Hematopoietic multipotent progenitor cell treated with erythropoietin and hydrocortisone succinate and interleukin-3 and kit ligand, for 15 days (in vitro differentiated cells): Measurements from ENCODE around the gene FAM171A2.
"Not testable (repeated sequence)": the region's sequence is repeated elsewhere in the genome, so short reads cannot be mapped to it uniquely, and the experiment has no call there.

Source experiments
- DNase-seq: peaks from one replicate; pipeline ENCODE4 v3.0.0-alpha.2; 2015; ENCODE audit warnings: low spot score

FAM171A2 gene

DNA sequence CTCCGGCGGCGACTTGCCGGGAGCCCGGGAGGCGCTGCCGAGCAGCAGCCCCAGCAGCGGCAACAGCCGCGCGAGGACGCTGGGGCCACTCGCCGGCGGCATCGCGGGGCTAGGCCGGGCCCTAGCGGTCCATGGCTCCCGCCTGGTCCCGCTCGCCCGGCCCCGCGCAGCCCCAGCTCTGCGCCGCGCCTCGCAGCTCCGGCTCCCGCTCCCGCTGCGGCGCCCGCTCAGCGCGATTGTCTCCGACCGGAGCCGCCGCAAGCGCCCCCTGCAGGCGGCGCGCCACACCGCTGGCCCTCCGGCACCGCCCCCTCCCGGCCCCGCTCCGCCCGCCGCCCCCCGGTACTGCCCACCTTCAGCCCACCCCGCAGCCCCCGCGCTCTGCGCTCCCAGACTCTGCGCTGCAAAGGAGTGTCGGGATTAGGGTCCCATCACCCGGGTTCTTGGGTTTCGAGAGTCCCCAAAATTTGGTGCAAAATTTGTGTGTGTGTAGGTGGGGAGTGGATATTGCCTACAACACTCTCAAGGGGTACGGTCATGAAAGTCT, at the start of gene FAM171A2:
TSS of gene FAM171A2 (minus strand) at position 241 of the 547 bp plus-strand sequence. CDS start at position 102, 139 bp downstream.
- peak; percentile 71 for DNase-seq

DNA sequence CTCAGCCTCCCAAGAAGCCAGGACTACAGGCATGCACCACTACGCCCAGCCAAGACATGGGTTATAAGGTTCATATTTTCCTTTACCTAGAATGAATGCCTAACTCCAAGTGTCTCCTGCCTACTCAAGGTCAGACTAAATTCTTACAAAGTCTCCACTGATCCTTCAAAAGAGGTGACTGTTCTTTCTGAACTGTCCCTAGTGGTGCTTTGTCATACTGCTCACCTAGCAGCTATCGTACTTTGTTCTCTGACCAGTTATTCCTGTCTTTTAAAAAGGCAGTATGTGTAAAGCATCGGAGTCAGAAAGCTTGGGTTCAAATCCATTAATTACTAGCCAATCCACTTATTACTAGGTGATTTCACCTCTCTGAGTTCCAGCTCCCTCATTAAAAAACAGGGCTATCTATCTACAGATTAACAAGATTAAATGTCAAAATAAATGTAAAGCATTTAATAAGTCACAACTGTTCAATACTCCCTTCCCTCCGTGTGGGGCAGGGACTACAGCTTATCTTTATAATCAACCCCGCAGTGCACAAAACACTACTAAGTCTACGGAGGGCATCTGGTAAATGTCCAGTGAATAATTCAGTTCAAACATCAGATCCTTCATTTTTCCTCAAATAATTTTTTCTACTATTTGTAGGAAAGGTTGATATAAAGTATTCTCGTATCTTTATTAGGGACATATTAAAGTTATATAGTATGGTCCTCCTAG, 45.8 kb upstream of the FAM171A2 start:
- no peak for DNase-seq

DNA sequence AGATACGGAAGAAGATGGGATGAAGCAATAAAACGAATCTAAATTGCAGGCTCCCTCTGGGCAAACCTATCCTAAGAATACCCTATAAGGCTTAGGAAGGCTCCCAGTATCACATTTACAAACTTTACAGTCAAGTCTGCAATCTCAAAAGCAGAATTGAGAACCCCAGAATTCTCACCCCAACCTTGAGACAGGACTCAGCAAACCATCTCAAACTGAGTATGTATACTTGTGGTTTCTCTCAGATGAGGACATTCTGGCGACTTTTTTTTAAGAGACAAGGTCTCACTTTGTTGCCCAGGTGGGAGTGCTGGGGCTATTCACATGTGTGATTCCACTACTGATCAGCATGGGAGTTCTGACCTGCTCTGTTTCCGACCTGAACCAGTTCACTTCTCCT, 45.1 kb upstream of the FAM171A2 start:
- no peak for DNase-seq

DNA sequence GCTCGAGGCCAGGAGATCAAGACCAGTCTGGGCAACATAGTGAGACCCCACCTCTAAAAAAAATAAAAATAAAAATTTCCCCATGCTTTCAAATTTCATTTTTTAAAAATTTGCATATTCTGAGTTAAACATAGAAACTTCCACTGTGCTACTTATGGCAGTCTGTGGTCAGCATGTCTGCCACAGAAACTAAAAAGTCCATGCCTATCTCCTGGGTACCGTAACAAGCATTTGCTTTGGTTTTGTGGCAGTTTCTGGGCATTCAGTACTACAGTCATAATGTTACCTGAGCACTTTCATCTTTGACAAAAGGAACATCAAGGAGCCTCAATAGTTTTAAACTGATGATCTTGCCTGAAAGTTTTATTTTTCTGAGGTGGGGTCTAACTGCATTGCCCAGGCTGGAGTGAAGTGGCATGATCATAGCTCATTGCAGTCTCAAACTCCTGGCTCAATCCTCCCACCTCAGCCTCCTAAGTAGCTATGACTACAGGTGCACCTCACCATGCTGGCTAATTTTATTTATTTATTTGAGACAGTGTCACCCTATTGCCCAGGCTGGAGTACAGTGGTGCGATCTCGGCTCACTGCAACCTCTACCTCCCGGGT, 39.0 kb upstream of the FAM171A2 start:
- DNase-seq, result no peak

DNA sequence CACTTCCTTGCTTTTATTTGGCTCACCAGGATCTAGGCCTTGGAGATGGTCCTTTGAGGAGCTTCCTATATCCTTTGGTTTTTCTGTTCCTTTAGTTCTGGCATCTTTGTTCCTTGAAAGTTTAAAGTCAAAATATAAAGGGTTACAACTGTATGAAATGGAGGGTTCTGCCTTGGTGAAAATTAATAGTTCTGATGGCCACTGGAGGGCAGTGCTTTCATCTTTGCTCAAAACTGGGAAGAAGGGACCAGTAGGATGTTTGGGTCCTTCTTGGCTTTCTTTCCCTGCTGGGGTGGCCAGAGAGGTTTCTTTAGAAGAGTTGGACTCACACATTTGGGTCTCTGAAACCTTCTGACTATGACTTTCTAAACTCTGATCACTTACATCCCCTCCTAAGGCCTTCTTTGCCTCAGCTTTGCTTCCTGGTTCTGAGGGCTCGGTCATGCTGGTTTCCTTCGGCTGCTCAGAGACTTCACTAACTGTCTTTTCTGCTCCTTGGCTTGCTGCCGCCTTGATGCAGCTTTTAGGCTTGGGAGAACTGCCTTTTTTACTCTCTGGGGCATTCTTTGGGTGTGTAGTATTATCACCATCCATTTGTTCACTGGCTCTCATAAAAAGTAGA, 36.7 kb upstream of the FAM171A2 start:
- DNase-seq, result peak; percentile 48

DNA sequence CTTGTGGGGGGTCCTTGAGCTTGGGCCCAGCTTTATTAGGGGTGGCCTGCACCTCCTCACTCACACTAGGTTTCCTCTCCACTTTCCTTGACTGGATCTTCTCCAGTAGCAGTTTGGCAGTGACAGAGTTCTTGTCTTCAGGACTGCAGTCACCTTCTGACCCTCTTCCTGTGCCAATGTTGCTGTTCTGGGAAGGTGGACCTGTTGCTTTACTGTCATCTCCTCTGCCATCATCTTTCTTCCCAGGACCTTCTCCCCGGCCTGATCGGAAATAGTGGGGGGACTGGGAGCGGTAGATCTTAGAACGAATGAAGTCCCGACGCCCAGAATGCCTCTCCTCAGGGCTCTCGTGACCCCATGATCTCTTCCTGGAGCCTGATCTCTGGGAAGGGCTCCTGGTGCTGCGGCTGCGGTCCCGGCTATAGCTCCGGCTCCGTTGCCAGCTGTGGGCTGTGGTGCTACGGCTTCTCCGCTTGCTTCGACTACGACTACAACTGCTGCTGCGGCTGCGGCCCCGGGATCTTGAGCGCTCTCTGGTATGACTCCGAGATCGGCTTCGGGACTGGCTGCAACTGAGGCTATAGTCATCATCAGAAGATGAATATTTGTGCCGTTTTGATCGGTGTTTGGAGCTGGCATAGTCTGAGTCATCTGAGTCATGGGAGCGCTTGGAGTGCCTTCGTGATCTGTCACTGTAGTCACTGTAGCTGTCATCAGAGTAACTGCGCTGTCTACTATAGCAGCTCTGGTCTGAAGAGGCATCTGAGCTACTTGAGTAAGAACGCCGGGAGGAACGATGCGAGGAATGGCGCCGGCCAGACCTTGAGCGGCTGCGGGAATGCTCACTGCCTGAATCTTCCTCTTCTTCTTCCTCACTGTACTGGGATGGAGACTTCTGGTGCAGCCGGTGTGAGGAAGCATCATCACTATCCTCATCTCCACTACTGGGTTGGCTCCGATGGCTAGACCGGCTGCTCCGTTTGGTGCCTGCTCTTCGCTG, 35.3 kb upstream of the FAM171A2 start:
- no peak for DNase-seq

DNA sequence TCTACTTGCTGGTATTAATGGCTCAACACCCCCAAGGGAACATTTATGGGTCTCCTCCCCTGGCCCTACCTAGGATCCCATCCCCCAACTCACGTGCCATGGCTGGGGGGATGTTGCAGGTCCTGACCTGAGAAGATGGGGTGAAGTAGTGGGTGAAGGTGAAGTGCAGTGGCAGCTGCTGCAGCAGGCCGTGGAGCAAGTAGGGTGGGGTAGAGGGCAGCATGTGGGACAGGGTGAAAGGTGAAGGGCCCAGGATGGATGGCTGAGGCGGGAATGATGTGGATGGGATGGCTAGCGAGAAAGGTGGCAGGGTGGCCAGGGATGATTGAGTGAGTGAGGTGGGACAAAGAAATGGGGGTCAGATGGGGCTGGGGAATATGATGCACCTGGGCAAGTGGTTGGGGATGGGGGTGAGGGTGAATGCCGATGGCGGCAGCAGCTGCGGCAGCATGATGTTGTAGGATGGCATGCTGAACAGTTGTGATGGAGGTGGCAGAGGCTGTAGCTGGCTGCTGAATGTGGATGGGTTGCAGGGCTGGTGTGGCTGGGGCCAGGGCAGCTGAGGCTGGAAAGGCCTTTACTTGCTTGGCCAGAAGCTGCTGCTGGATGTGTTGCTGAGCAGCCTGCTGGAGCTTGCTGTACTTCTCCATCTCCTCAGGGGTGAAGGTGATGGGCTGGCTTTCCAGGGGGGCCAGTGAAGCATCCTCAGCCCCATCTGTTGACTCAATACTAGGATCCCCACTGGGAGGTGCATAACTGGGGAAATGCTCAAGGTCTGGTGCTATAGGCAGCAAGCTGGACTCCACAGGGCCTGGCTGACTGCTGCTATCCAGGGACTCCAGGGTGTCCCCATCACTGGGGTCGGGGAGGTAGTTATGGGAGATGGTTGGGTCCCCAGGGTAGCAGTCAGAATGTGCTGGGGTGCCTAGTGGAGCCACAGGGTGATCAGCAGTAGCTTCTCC, 34.1 kb upstream of the FAM171A2 start:
- no peak for DNase-seq

DNA sequence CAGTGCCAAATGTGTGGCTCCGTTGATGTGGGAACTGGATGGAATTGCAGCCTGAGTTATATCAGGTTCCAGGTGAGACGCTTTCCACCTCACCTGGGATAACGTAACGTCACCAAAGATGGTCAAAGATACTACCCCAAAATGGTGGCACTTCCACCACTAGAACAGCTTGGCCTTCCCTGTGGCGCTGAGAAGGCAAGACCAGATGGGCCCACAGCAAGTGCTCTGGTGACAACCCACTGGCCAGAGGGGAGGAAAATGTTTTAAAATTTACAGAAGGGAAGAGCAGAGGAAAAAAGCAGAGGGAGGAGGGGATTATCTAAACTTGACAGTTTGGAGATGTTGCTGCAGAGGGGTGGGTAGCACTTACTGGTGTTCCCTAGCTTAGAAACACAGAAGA, 33.3 kb upstream of the FAM171A2 start:
- DNase-seq, result no peak

DNA sequence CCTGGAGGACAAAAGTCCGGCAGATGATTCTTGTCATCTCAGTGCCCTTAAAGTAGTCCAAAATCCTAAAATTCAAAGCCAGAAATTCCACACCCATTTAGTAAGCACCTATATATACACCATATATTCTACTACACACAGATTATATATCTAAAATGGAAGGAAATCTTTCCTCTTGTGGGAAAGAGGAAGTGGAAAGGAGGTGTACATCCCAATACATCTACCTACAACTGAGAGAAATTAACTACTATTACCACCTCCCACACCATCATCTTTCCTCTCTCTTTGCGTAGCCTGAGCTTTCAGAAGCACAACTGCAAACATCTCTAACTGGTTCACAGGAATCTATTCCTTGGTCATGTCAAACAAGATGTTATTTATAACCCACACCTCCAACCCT, 31.2 kb upstream of the FAM171A2 start:
- DNase-seq, result no peak

DNA sequence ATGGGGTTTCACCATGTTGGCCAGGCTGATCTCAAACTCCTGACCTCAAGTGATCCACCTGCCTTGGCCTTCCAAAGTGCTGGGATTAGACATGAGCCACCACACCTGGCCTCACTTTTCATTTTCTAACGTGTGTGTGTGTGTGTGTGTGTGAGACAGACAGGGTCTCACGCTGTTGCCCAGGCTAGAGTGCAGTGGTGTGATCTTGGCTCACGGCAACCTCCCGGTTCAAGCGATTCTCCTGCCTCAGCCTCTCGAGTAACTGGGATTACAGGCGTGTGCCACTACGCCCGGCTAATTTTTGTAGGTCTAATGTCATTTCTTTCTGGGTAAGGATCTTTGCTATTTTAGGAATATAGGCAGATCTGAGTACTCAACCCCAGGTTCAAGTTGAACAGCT, 30.5 kb upstream of the FAM171A2 start:
- DNase-seq, result not testable (repeated sequence)

DNA sequence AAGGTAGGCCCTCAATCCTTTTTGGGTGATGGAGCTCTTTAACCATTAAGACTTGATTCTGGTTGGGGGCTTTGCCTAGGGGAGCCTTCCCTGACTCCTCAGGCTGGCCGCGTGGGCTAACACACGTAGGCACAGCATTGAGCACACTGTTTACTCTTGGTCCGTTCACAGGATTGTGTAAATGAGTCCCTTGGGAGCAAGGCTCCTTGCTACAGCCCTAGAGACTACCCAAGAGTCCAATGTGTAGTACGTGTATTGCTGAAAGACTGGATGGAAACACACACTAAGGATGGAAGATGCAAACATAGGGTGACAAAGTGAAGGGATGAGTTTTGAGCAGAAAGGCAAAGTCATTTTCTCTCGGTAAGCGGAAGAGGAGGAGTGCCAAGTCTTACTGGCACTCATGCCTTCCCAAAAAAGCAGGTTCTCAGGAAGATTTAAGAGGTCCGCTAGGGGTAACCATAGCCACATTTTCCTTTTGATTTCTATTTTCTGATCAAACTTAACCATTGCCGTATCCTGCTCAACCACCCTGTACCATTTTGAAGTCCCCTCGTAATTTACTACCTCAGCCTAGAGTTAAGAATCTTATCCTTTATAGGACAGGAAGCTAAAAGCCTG, 26.7 kb upstream of the FAM171A2 start:
- DNase-seq, result peak; percentile 48

DNA sequence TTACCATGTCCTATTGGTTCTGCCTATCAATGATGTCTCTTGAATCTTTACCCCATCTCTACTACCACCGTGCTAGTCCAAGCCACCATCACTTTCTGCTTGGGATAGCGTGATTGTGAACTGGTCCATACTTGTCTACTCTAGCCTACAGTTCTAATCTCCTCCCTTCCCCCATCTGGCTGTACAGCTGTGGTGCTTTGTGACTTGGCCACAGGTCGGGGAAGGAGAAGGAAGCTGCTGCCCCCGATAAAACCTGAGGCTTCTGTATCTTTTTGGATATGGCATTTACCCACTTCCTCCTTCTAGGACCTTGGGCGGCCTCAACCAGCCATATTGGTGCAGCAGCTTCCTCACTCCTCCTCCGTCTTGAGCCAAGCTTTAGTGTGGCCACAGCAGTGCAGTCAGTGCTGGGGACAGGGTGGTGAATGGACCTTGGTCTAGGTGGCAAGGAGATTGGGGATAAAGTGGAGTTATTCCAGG, 26.1 kb upstream of the FAM171A2 start:
- peak; percentile 81 for DNase-seq

DNA sequence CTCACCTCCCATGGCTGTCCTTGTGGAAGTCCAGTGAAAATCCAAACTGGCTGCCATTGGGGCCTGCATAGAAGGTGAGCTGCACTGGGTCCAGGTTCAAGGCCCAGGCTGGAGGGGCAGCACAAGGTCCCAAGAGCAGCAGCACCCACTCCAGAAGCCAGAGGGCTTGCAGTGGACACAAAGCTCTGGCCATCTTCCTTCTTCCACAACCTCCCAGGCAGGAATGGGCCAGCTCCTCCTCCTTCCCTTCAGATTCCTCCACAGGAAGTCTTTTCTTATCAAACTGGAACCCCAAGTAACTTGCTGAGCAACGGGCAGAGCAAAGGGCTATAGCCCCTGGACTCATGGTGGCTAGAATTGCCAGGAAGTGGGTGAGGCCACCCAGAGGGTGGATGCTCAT, 25.6 kb upstream of the FAM171A2 start, which contains the start of gene ITGA2B:
TSS of gene ITGA2B (minus strand) at position 369 of the 400 bp plus-strand sequence. CDS start at position 193, 176 bp downstream.
- DNase-seq, result no peak

DNA sequence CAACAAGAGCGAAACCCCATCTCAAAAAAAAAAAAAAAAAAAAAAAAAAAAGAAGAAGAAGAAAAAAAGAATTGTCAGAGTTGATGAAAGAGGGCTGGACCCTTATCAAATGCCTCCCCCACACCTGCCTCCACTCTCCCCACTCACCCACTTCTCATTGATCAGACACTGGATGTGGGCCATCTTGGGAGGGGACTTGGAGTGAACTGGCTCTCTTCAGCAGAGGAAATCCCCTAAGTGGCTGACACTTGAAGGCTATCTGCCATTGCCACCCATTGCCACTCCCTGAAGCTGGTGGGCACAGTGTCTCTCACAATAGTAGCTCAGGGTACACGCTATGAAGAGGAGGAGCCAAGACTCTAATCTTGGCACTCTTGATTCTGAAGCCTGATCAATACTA, 24.2 kb upstream of the FAM171A2 start:
- DNase-seq, result peak; percentile 48

DNA sequence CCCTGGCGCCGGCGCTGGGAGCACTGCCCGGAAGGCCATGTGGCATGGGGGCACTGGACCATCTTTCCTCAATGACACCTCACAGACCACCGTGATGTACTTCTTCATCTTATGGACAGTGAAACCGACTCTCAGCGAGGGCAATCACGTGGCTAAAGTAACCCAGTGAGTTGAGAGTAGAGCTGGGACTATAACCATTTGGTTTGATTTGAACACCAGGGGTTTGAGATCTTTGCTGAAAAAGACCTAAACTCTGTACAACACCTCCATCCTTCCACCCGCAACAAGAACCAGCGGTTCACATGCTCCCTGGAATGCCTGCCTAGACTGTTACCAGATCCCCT, 22.5 kb upstream of the FAM171A2 start:
- no peak for DNase-seq

DNA sequence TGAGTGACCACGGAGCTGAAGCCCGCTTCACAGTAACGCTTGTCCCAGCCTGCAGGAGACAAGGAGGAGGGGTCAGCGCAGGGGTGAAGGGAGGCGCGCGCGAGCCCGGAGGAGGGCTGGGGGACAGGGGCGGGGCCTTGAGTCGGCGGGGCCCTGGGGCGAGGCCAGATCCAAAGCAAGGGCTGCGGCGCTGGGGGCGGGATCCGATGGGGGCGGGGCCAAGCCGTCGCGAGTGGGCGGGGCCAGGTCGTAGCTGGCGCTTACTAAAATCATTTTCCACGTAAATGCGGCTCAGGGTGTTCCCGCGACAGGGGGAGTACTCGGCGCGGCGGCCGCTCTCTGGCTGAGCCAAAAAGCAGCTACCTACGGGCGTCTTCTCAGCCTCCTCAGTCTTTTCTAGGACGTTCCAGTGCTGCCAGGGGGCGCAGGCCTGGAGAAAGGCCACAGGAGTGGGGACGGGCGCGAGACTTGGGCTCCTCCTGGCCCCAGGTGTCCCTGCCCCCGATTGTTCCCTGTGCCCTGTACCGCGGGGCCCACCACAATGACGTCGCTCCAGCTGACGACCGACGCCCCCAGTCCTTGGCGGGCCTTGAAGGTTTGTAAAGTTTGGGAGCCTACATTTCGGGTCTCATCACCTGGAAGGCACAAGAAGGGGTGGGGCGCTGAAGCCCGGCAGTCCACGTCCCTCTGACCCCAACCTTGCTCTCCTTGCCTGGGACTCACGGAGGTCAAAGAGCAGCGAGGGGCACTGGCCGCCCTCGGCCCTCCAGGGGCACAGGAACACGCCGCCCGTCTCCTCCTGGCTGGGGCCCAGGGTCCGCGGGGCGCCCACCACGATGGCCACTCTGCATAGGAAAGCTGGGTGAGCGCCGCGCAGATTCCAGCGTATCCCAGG, 21.9 kb upstream of the FAM171A2 start:
- DNase-seq, result peak; percentile 88

DNA sequence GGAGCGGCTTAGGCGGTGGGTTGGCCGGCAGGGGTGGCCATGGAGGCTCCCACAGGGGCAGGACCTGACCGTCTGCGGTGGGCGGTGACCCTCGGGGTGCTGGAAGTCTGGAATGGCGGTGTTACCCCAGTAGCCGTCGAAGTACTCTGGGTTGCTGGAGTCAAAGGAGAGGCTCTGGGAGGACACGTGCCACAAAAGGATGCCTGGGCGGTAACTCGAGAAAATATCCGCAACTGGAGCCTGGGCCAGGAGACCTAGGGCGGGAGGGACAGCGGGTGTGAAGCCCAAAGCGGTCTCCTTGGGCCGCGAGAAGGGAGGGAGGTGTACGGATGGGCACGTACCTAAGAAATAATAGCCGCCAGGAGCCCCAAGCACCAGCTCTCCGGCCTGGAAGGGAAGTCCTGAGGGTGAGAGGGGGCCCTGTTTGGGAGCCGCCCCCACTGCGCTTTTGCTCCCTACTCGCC, 21.2 kb upstream of the FAM171A2 start:
- no peak for DNase-seq

DNA sequence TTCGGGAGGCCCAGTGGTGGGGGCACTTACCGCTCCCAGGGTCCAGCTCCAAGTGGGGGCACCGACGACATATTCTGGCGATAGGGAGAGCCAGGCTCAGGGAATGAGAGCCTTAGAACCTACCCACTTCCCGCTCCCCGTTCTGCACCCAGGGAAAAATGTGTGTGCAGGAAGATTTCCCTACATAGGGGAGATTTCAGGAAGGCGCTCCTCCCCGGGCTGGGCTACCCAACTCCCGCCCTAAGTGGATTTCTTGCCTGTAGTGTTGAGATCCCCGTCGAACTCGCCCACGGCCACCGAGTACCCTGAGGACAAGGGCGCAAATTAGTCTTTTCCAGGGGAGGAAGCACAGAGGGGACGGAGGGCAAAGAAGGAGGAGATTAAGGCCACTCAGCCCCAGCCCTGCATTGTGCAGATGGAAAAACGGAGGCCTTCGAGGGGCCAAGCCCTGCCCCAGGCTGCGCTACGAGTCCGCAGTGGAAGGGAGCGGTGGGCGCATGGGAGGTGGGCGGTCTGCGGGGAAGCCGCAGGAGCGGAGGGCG, 20.7 kb upstream of the FAM171A2 start:
- DNase-seq, result no peak

DNA sequence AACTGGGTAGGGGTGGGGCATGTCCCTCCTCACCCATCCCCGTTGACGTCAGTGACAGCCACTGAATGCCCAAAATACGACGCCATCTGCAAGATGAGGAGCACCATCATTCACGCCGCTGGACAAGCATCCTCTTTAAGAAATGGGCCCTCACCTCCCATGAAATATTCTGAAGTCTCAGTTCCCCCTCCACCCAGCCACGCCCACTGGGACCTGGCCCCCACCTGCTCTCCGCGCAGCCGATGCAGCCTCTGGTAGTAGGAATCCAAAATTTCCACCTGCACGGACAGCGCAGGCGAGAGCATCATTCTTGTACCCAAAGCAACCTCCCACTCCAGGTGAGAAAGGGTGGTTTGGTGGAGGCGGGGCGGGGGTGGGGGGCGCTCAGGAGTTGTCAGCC, 20.2 kb upstream of the FAM171A2 start:
- no peak for DNase-seq
